HepG2 (cell line): Measurements from ENCODE around the gene COL9A3. TPM values are rescaled to one million over a fixed set of nuclear protein-coding genes. Genes with fewer than 3 reads are reported as not detected.

Experiments used
- ATRX ChIP-seq: sonication (generic); formaldehyde crosslinking; IDR thresholded peaks from 2 replicates; pipeline ENCODE4 v1.4.0; 2020; ENCODE audit warnings: missing genetic modification reagents, borderline replicate concordance
- BHLHE40 ChIP-seq: IDR thresholded peaks from 2 replicates; pipeline ENCODE4 v1.6.1; 2011; ENCODE audit warnings: low read length, improper control_type of control experiment
- CCDC6 ChIP-seq: sonication (generic); formaldehyde crosslinking; IDR thresholded peaks from 2 replicates; pipeline ENCODE4 v1.8.1; 2022; ENCODE audit warnings: mild to moderate bottlenecking, missing genetic modification reagents, moderate library complexity
- KDM2A ChIP-seq: sonication (generic); formaldehyde crosslinking; IDR thresholded peaks from 2 replicates; pipeline ENCODE4 v1.4.0; 2020; ENCODE audit warnings: low read depth, missing genetic modification reagents, borderline replicate concordance
- KLF13 ChIP-seq: sonication (generic); formaldehyde crosslinking; IDR thresholded peaks from 2 replicates; pipeline ENCODE4 v1.4.0; 2020; ENCODE audit warnings: mild to moderate bottlenecking, missing genetic modification reagents
- NR2C2 ChIP-seq: sonication (generic); formaldehyde crosslinking; IDR thresholded peaks from 2 replicates; pipeline ENCODE4 v1.4.0; 2020; ENCODE audit warnings: missing genetic modification reagents, mild to moderate bottlenecking, moderate library complexity, borderline replicate concordance
- POLR2A ChIP-seq, 2 experiments: IDR thresholded peaks; 2 replicates each; pipeline ENCODE4 v1.6.1; 2011; ENCODE audit warnings: low read depth in 2 of 2, low read length in 2 of 2, mild to moderate bottlenecking in 1 of 2, moderate library complexity in 1 of 2; ENCODE audit not compliant: insufficient read depth in 1 of 2
- SSRP1 ChIP-seq: IDR thresholded peaks from 2 replicates; pipeline ENCODE4 v1.6.1; 2016; ENCODE audit warnings: control low read depth
- TCF7 ChIP-seq: sonication (generic); IDR thresholded peaks from 2 replicates; pipeline ENCODE4 v1.6.1; 2016; ENCODE audit warnings: antibody characterized with exemption, low read depth
- ZNF3 ChIP-seq: IDR thresholded peaks from 2 replicates; pipeline ENCODE4 v1.7.0; 2017; ENCODE audit warnings: inconsistent platforms
- ZNF543 ChIP-seq: sonication (generic); formaldehyde crosslinking; IDR thresholded peaks from 2 replicates; pipeline ENCODE4 v1.4.0; 2020; ENCODE audit warnings: mild to moderate bottlenecking, missing genetic modification reagents
- ZNF563 ChIP-seq: sonication (generic); formaldehyde crosslinking; IDR thresholded peaks from 2 replicates; pipeline ENCODE4 v1.8.0; 2022; ENCODE audit warnings: mild to moderate bottlenecking, moderate library complexity, missing genetic modification reagents
- ZNF720 ChIP-seq: sonication (generic); formaldehyde crosslinking; IDR thresholded peaks from 2 replicates; pipeline ENCODE4 v1.4.0; 2020; ENCODE audit warnings: missing genetic modification reagents
- ZNF772 ChIP-seq: sonication (generic); formaldehyde crosslinking; IDR thresholded peaks from 2 replicates; pipeline ENCODE4 v1.5.0; 2020; ENCODE audit warnings: mild to moderate bottlenecking, missing genetic modification reagents
- ZNF816 ChIP-seq: sonication (generic); formaldehyde crosslinking; IDR thresholded peaks from 2 replicates; pipeline ENCODE4 v1.8.0; 2022; ENCODE audit warnings: missing genetic modification reagents, mild to moderate bottlenecking, borderline replicate concordance
- polyA plus RNA-seq, 8 experiments: library from polyadenylated mRNA; depleted of rRNA in 3 of 8; stranded (reverse) in 7 of 8; unstranded in 1 of 8; fragments of >200 nt; fragmentation: Illumina TruSeq in 4 of 8; extraction: Trizol in 4 of 8; gene quantifications; 2 replicates each; pipeline versions ENCODE4 v1.2.1 to v1.2.3, GENCODE V29; 2011 to 2016; ENCODE audit warnings: low read depth in 4 of 8, missing spikeins in 1 of 8, mixed read lengths in 1 of 8; ENCODE audit not compliant: insufficient read depth in 1 of 8
- total RNA-seq, 5 experiments: library from RNA; depleted of rRNA; stranded (reverse); fragments of >200 nt; fragmentation: Illumina TruSeq; extraction: Trizol; gene quantifications; 2 replicates each; pipeline ENCODE4 v1.2.3, GENCODE V29; 2016; ENCODE audit warnings: low read depth in 1 of 5
- TF ChIP-seq, protein P1 (sequence below), 2 experiments: sonication (generic) in 1 of 2; formaldehyde crosslinking in 1 of 2; IDR thresholded peaks; 2 replicates each; pipeline versions ENCODE4 v1.6.1 to v1.9.0; 2014 to 2022; ENCODE audit warnings: antibody characterized with exemption in 1 of 2, borderline replicate concordance in 1 of 2, inconsistent platforms in 1 of 2, low read depth in 1 of 2, missing genetic modification reagents in 1 of 2
- TF ChIP-seq, protein P2 (sequence below): sonication (generic); formaldehyde crosslinking; IDR thresholded peaks from 2 replicates; pipeline ENCODE4 v1.8.0; 2022; ENCODE audit warnings: mild to moderate bottlenecking, missing genetic modification reagents
- TF ChIP-seq, protein P3 (sequence below): sonication (generic); formaldehyde crosslinking; IDR thresholded peaks from 2 replicates; pipeline ENCODE4 v1.4.0; 2020; ENCODE audit warnings: missing genetic modification reagents
- TF ChIP-seq, protein P4 (sequence below): sonication (generic); formaldehyde crosslinking; conservative IDR thresholded peaks from 2 replicates; pipeline ENCODE4 v1.4.0; 2020; ENCODE audit warnings: missing genetic modification reagents

COL9A3 gene
- total and polyA plus RNA-seq, 2 of the 13 experiments (the other 11 are each of a cell fraction or from before 2014, with no cell fraction given), result 155 to 204 TPM

DNA sequence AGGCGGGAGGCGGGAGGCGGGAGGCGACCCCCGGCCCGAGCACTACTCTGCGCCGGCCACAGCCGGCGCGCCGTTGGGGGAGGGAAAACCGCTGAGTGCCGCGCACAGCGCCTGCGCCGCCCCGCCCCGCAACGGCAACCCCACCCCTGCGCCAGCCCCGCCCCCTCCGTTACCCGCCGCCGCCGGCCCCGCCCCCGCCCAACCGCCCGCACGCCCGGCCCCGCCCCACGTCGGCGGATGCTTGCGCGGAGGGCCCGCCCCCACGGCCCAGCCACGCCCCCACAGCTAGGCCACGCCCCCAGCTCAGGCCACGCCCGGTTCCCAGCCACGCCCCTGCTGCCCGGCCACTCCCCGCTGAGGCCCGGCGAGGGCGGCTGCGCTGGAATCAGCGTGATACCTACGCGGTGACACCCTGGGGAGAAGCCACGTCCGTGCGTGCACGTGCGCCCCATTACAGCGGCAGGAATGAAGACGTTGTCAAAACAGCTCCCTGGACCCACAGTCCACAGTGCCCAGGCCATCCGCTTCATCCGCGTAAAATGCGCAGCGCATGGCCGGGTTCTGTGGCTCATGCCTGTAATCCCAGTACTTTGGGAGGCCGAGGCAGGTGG, 45.0 kb downstream of the COL9A3 start, which contains the start of gene TCFL5 (continued):
- TF ChIP-seq, protein P1, sequence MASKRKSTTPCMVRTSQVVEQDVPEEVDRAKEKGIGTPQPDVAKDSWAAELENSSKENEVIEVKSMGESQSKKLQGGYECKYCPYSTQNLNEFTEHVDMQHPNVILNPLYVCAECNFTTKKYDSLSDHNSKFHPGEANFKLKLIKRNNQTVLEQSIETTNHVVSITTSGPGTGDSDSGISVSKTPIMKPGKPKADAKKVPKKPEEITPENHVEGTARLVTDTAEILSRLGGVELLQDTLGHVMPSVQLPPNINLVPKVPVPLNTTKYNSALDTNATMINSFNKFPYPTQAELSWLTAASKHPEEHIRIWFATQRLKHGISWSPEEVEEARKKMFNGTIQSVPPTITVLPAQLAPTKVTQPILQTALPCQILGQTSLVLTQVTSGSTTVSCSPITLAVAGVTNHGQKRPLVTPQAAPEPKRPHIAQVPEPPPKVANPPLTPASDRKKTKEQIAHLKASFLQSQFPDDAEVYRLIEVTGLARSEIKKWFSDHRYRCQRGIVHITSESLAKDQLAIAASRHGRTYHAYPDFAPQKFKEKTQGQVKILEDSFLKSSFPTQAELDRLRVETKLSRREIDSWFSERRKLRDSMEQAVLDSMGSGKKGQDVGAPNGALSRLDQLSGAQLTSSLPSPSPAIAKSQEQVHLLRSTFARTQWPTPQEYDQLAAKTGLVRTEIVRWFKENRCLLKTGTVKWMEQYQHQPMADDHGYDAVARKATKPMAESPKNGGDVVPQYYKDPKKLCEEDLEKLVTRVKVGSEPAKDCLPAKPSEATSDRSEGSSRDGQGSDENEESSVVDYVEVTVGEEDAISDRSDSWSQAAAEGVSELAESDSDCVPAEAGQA (IDR thresholded peaks at IDR 0.05; ENCODE audit: low read depth), result peak; percentile 89
- TF ChIP-seq, protein P1 (CRISPR knock-in tag; IDR thresholded peaks at IDR 0.05; ENCODE audit: borderline replicate concordance), result peak; percentile 68; the same call in 1 of the 2 replicates
- peak; percentile 47; the same call in 1 of the 2 replicates for TF ChIP-seq NR2C2 (CRISPR knock-in tag)
- TF ChIP-seq SSRP1, result 0 out of 2 replicates have a peak, but pooled peaks have one; percentile 29
- 0 out of 2 replicates have a peak, but pooled peaks have one; percentile 73 for TF ChIP-seq KLF13
- TF ChIP-seq, protein P2, sequence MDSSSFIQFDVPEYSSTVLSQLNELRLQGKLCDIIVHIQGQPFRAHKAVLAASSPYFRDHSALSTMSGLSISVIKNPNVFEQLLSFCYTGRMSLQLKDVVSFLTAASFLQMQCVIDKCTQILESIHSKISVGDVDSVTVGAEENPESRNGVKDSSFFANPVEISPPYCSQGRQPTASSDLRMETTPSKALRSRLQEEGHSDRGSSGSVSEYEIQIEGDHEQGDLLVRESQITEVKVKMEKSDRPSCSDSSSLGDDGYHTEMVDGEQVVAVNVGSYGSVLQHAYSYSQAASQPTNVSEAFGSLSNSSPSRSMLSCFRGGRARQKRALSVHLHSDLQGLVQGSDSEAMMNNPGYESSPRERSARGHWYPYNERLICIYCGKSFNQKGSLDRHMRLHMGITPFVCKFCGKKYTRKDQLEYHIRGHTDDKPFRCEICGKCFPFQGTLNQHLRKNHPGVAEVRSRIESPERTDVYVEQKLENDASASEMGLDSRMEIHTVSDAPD (CRISPR knock-in tag), result peak; percentile 87
- TF ChIP-seq ZNF816 (CRISPR knock-in tag), result no peak
- peak; percentile 87 for TF ChIP-seq ZNF543
- TF ChIP-seq TCF7, result no peak
- TF ChIP-seq ZNF3, result no peak
- TF ChIP-seq, protein P3, sequence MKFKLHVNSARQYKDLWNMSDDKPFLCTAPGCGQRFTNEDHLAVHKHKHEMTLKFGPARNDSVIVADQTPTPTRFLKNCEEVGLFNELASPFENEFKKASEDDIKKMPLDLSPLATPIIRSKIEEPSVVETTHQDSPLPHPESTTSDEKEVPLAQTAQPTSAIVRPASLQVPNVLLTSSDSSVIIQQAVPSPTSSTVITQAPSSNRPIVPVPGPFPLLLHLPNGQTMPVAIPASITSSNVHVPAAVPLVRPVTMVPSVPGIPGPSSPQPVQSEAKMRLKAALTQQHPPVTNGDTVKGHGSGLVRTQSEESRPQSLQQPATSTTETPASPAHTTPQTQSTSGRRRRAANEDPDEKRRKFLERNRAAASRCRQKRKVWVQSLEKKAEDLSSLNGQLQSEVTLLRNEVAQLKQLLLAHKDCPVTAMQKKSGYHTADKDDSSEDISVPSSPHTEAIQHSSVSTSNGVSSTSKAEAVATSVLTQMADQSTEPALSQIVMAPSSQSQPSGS (CRISPR knock-in tag), result peak; percentile 91
- peak; percentile 89 for TF ChIP-seq ZNF772 (CRISPR knock-in tag)
- TF ChIP-seq POLR2A (IDR thresholded peaks at IDR 0.05; ENCODE audit: insufficient read depth in 1 of 2, low read depth in 2 of 2, low read length in 2 of 2), result peak; percentile 66 to 78
- no peak for TF ChIP-seq ATRX (CRISPR knock-in tag)
- TF ChIP-seq KDM2A (CRISPR knock-in tag), result peak; percentile 95
- peak; percentile 96 for TF ChIP-seq CCDC6
- 0 out of 2 replicates have a peak, but pooled peaks have one; percentile 87 for TF ChIP-seq ZNF720
- TF ChIP-seq BHLHE40, result peak; percentile 100
- TF ChIP-seq ZNF563 (CRISPR knock-in tag), result peak; percentile 86; the same call in 1 of the 2 replicates
- TF ChIP-seq, protein P4, sequence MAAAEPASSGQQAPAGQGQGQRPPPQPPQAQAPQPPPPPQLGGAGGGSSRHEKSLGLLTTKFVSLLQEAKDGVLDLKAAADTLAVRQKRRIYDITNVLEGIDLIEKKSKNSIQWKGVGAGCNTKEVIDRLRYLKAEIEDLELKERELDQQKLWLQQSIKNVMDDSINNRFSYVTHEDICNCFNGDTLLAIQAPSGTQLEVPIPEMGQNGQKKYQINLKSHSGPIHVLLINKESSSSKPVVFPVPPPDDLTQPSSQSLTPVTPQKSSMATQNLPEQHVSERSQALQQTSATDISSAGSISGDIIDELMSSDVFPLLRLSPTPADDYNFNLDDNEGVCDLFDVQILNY (CRISPR knock-in tag), result no peak
